Transverse colon (tissue), 4 donors: Measurements from ENCODE around the gene DMC1. TPM values are rescaled to one million over a fixed set of nuclear protein-coding genes. Genes with fewer than 3 reads are reported as not detected.
A peak's percentile ranks its signal among the peaks of the same experiment; 100 is the strongest.

Source experiments
- DNase-seq: peaks from one replicate; pipeline ENCODE4 v3.0.0-alpha.2; 2019
- H3K27ac ChIP-seq, 4 donors: fragments of 200-600 bp; sonication (generic); 2 replicates each; pipeline ENCODE4 v1.5.1; 2016 to 2018; ENCODE audit warnings: inconsistent platforms in 4 of 4
- H3K27me3 ChIP-seq: fragments of 200-600 bp; sonication (generic); 2 replicates; pipeline ENCODE4 v1.5.1; 2017; ENCODE audit warnings: inconsistent platforms
- H3K36me3 ChIP-seq, 4 donors: fragments of 200-600 bp; sonication (generic); 2 replicates each; pipeline ENCODE4 v1.5.1; 2017 to 2019; ENCODE audit warnings: inconsistent platforms in 4 of 4
- H3K4me1 ChIP-seq, 4 donors: fragments of 200-600 bp; sonication (generic); 2 replicates each; pipeline ENCODE4 v1.5.1; 2017 to 2020; ENCODE audit warnings: inconsistent platforms in 4 of 4
- H3K4me3 ChIP-seq, 4 donors: fragments of 200-600 bp; sonication (generic); 1 replicate in 1 of 4; 2 replicates in 3 of 4; pipeline versions ENCODE4 v1.5.1 to v1.6.1; 2017 to 2019; ENCODE audit warnings: inconsistent platforms in 4 of 4
- H3K9me3 ChIP-seq, 2 donors: fragments of 200-600 bp; sonication (generic); 2 replicates each; pipeline ENCODE4 v1.5.1; 2017 to 2019; ENCODE audit warnings: inconsistent platforms in 2 of 2
- CTCF ChIP-seq, 5 experiments: fragments of 200-600 bp in 3 of 5; fragments of 450-650 bp in 2 of 5; sonication (generic) in 3 of 5; IDR thresholded peaks; 1 replicate in 2 of 5; 2 replicates in 3 of 5; pipeline ENCODE4 v1.5.1; 2016 to 2017; ENCODE audit warnings: antibody characterized with exemption in 5 of 5, inconsistent platforms in 3 of 5, mild to moderate bottlenecking in 2 of 5, moderate library complexity in 1 of 5
- EP300 ChIP-seq: sonication (generic); formaldehyde crosslinking; IDR thresholded peaks from one replicate; pipeline ENCODE4 v1.6.1; 2017; ENCODE audit warnings: antibody characterized with exemption, low read depth
- POLR2A ChIP-seq: fragments of 450-650 bp; IDR thresholded peaks from one replicate; pipeline ENCODE4 v1.6.1; 2016; ENCODE audit warnings: antibody characterized with exemption, mild to moderate bottlenecking, moderate library complexity
- POLR2AphosphoS5 ChIP-seq, 3 donors: sonication (generic); formaldehyde crosslinking; IDR thresholded peaks; one replicate each; pipeline ENCODE4 v1.6.1; 2016; ENCODE audit warnings: antibody characterized with exemption in 3 of 3
- WGBS, 2 donors: methylation state at CpG; one replicate each; pipeline ENCODE4 v1.1.5; 2018; ENCODE audit warnings: low coverage in 1 of 2; 5-methylcytosine and 5-hydroxymethylcytosine counted together
- in situ Hi-C, 4 donors: fragments of 200-750 bp; cut with MboI; loops; one replicate each; pipeline versions ENCODE4 v1.15.0 to v1.15.1; 2017; ENCODE audit warnings: low sequenced_read_pairs in 3 of 4, low pct_ligation_motif_present in 1 of 4, low pct_unique_long_range_greater_than_20kb in 1 of 4
- intact Hi-C: fragments of 100-400 bp; cut with DNase I; formaldehyde crosslinking; loops from one replicate; pipeline ENCODE4 v1.15.1; 2023; ENCODE audit warnings: low total_unique reads
- total RNA-seq, 4 donors: library from RNA; depleted of rRNA; stranded (reverse); fragments of >200 nt; gene quantifications; one replicate each; pipeline ENCODE4 v1.1.0, GENCODE V29; 2016

DMC1 gene
- total RNA-seq, 4 donors from 2014 or later = 0.32 to 86.2 (median 0.68) TPM; not detected in 1

GRCh38 chr22:38504731-38505540 is 65.0 kb downstream of the DMC1 start:
- 0 to 1% methylated on average over 7 to 35 of the region's 35 CpGs for WGBS, 2 donors
- intact Hi-C loops = no loop called here

GRCh38 chr22:38503021-38503420 is 67.0 kb downstream of the DMC1 start:
- in situ Hi-C loops = no loop called here
- no peak for DNase-seq
- peaks cover 0 to 27% (median 12%) of the 10 kb centered on the region in 4 donors for H3K36me3 ChIP-seq
- peak overlapping the region; percentile 97 to 100 (median 98) for H3K27ac ChIP-seq
- no peaks in the 10 kb centered on the region for H3K27me3 ChIP-seq
- H3K9me3 ChIP-seq = no peaks in the 10 kb centered on the region
- peaks cover 20 to 57% (median 28%) of the 10 kb centered on the region in 4 donors for H3K4me1 ChIP-seq
- 38 to 70% methylated on average over 2 to 4 of the region's 4 CpGs for WGBS, 2 donors
- TF ChIP-seq POLR2AphosphoS5 (IDR thresholded peaks at IDR 0.05) (no peak), CTCF (IDR thresholded peaks at IDR 0.05) (no peak), EP300 (no peak), POLR2A (no peak)
- H3K4me3 ChIP-seq = peak overlapping the region in 1 of 4 donors; percentile 67
- intact Hi-C loops = no loop called here

More at GRCh38 chr22:38504731-38505540, 65.0 kb downstream of the DMC1 start:
- in situ Hi-C loops = no loop called here
- Histone ChIP-seq H3K27me3 (no peaks in the 10 kb centered on the region), H3K36me3 (peaks cover 0 to 8% (median 3%) of the 10 kb centered on the region in 4 donors), H3K9me3 (no peaks in the 10 kb centered on the region), H3K4me3 (peak overlapping the region; percentile 67 to 90 (median 82)), H3K27ac (peak overlapping the region; percentile 97 to 100 (median 98)), H3K4me1 (peaks cover 20 to 49% (median 28%) of the 10 kb centered on the region in 4 donors)
- DNase-seq = peak; percentile 66
- TF ChIP-seq CTCF (IDR thresholded peaks at IDR 0.05) (no peak), POLR2AphosphoS5 (IDR thresholded peaks at IDR 0.05) (peak in 1 of 3 donors; percentile 4), EP300 (no peak), POLR2A (no peak)

- H3K36me3 ChIP-seq = peaks cover 0 to 36% (median 17%) of the 10 kb centered on the region in 4 donors
- in situ Hi-C loops = no loop called here
- 72 to 84% methylated on average over 3 to 10 of the region's 10 CpGs for WGBS, 2 donors
- peaks cover 20 to 54% (median 27%) of the 10 kb centered on the region in 4 donors for H3K4me1 ChIP-seq
- peak overlapping the region in 1 of 4 donors; percentile 67 for H3K4me3 ChIP-seq
- TF ChIP-seq CTCF (IDR thresholded peaks at IDR 0.05) = no peak
- TF ChIP-seq POLR2AphosphoS5 (IDR thresholded peaks at IDR 0.05) = no peak
- TF ChIP-seq EP300 = no peak
- no peak for TF ChIP-seq POLR2A
- no peak for DNase-seq
- intact Hi-C loops = no loop called here
- H3K27me3 ChIP-seq = no peaks in the 10 kb centered on the region
- no peaks in the 10 kb centered on the region for H3K9me3 ChIP-seq
- peak overlapping the region in 2 of 4 donors; percentile 99 to 100 for H3K27ac ChIP-seq
Measured at GRCh38 chr22:38501797-38502672, 67.9 kb downstream of the DMC1 start.

GRCh38 chr22:38497869-38498268 is 72.1 kb downstream of the DMC1 start:
- TF ChIP-seq POLR2AphosphoS5 (IDR thresholded peaks at IDR 0.05) (no peak), EP300 (no peak), POLR2A (no peak)
- Histone ChIP-seq H3K4me3 (no peak overlapping the region), H3K27ac (no peak overlapping the region), H3K27me3 (no peaks in the 10 kb centered on the region), H3K4me1 (peaks cover 5 to 35% (median 7%) of the 10 kb centered on the region in 4 donors), H3K9me3 (no peaks in the 10 kb centered on the region), H3K36me3 (peaks cover 0 to 77% (median 39%) of the 10 kb centered on the region in 4 donors)
- 73 to 80% methylated on average over 3 of the region's 3 CpGs for WGBS, 2 donors
- DNase-seq = no peak
- intact Hi-C loops = no loop called here
- in situ Hi-C loops = no loop called here
